Measurements from ENCODE around the gene MYO1E.

The MYO1E gene

GRCh38 chr15:59279023-59279422, 93.6 kb downstream of the MYO1E start:
- TF ChIP-seq, protein P1, sequence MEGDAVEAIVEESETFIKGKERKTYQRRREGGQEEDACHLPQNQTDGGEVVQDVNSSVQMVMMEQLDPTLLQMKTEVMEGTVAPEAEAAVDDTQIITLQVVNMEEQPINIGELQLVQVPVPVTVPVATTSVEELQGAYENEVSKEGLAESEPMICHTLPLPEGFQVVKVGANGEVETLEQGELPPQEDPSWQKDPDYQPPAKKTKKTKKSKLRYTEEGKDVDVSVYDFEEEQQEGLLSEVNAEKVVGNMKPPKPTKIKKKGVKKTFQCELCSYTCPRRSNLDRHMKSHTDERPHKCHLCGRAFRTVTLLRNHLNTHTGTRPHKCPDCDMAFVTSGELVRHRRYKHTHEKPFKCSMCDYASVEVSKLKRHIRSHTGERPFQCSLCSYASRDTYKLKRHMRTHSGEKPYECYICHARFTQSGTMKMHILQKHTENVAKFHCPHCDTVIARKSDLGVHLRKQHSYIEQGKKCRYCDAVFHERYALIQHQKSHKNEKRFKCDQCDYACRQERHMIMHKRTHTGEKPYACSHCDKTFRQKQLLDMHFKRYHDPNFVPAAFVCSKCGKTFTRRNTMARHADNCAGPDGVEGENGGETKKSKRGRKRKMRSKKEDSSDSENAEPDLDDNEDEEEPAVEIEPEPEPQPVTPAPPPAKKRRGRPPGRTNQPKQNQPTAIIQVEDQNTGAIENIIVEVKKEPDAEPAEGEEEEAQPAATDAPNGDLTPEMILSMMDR (IDR thresholded peaks at IDR 0.05; ENCODE audit: low read length, missing control alignments): no peak
- no peak overlapping the region for H3K4me3 ChIP-seq (replicated peaks; ENCODE audit: low read depth, low read length)
- DNase-seq (ENCODE audit: low read depth): no peak

DNA sequence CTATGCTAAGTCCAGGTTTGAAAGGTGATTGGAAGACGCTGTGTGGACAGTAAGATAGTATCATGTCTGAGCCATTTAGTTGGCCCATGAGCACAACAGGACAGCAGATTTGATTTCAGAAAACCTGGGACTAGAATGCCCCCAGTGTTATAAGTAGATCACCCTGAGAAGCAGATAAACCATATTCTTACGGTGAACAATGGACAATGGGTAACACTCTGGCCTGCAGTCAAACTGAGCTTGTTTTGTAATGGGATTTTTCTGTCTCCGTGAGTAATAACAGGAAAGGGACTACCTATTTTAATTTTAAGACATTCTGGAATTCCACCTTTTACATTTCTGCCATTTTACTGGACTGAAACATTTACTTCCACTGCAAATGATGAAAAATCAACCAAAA, 94.6 kb downstream of the MYO1E start:
- no peak overlapping the region for H3K4me3 ChIP-seq (replicated peaks; ENCODE audit: low read depth, low read length)
- peak; percentile 76 for DNase-seq (ENCODE audit: low read depth)
- TF ChIP-seq, protein P1 (IDR thresholded peaks at IDR 0.05; ENCODE audit: low read length, missing control alignments): no peak

DNA sequence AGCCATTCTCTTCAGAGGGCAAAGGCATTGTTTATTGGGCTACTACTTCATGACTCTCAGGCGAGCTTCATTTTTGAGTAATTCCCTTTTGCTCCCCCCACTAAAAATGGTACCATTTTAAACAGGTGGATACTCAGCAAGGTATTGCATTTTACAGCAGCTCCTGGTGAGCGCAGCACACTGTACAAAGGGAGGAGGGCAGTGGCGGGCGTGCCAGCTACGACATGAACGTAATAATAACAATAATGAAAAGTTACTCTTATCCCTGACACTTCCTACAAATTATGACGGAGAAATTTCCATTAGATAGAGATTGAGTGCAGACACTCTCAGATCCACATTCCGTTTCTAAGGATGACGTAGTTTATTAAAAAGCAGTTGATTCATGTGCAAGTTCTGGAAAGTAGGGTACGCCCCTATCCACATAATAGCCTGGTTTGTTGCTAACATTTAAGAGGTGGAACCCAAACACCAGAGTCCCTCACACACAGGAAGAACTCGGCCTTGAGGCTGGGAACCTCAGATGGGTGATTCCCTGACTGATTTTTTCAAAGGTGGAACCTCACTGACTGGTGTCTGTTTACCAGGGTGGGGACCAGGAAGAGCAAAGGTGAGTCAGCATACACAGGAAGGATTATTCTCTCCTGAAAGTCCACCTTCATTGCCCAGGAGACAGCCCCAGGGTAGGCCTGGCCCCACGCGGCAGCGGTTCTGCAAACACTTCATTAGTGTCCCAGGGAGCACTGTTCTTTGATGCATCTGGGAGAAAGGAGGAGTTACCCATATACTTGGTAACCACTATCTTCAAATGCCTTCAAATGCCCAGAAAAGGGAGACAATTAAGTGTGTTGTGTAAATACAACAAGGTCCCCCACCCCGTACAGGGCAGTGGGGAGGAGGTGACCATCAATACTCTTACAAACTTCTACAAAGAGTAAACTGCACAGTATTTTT, 96.2 kb downstream of the MYO1E start:
- H3K4me3 ChIP-seq (replicated peaks; ENCODE audit: low read depth, low read length): no peak overlapping the region
- DNase-seq (ENCODE audit: low read depth): no peak
- TF ChIP-seq, protein P1 (IDR thresholded peaks at IDR 0.05; ENCODE audit: low read length, missing control alignments): no peak

DNA sequence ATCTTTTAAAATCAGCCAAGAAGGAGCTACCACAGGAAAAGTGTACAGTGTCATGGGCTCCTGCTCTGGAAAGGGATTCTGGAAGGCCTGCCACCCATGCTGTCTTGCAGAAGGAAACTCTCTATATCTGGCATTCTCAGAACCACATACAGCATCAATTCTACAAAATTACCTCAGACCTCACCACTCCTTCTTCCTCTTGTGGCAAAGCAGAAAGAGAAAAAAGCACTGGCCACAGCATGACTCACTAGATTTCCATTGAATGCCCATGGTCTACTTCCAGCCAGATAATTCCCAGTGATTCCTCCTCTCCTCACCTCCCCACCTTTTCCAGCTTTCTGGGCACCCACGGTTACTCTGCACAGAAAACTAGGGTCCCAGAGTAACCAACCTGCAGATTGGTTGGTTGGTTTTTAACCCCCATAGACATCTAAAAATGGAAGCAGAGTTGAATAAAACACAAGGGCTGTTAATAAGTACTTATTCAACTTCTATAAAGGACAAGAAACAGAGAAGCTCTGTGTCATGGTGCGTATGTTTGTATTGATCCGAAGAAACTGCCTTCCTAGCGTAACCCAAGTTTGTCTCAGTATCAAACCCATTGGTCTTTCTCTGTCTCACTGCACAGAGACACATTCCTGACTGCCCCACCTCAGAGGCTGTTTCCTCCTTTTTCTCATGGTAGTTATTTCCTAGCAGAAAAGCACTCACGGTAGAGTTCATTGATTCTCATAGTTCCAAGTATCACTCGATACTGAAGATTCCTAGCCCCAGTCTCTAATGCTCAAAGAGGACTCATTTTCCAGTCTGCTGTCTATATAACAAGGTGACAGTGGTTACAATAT, 98.3 kb downstream of the MYO1E start:
- peak; percentile 71 for DNase-seq (ENCODE audit: low read depth)
- TF ChIP-seq, protein P1 (IDR thresholded peaks at IDR 0.05; ENCODE audit: low read length, missing control alignments): no peak
- H3K4me3 ChIP-seq (replicated peaks; ENCODE audit: low read depth, low read length): no peak overlapping the region

GRCh38 chr15:59273234-59273633, 99.4 kb downstream of the MYO1E start:
- TF ChIP-seq, protein P1 (IDR thresholded peaks at IDR 0.05; ENCODE audit: low read length, missing control alignments): no peak
- no peak overlapping the region for H3K4me3 ChIP-seq (replicated peaks; ENCODE audit: low read depth, low read length)
- no peak for DNase-seq (ENCODE audit: low read depth)

DNA sequence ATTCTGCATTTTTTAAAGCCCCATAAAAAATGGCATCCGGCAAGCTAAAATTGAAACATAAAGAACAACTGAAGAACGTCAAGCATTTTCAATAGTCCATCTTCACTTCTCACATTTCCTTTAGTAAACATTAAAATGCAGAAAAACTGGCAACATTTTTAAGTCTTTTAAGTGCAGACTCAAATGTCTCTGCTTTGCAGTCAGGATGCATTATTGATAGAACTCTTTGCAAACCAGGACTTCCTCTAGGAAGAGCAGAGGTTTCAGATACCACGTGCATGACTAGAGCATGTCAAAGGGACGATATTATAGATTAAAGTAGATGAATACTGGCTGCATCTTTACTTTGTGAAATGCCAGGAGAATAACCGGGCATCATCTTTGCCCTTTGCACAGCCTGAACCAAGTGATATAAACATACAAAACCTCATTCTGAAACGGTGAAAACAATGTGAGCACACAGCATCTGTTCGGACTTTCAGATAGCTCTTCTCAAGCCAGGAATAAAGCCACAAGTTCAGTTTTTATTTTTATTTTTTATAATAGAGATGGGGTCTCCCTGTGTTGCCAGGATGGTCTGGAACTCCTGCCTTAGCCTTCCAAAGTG, 101.0 kb downstream of the MYO1E start:
- no peak overlapping the region for H3K4me3 ChIP-seq (replicated peaks; ENCODE audit: low read depth, low read length)
- TF ChIP-seq, protein P1 (IDR thresholded peaks at IDR 0.05; ENCODE audit: low read length, missing control alignments): no peak
- no peak for DNase-seq (ENCODE audit: low read depth)
